ENCODE results near the gene NCOR2.

DNA sequence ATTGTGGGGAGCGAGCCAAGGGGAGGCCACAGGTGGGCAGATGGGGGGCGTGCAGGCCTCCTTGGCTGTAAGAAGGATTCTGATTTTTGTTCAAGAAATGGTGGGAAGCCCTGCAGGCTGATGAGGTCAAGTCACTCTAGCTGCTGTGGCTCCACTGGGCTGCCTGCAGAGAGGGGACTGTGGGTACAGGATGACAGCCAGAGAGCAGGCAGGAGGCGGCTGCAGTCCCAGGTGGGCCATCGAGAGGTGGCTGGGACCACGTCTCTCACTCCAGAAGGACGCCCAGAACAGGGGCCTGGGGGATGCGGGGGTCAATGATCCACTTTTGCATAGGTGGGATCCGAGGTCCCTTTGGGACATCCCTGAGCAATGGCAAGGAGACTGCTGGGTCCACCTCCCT, 9.1 kb downstream of the NCOR2 start:
- TF ChIP-seq EZH2 (IDR thresholded peaks at IDR 0.05) (no peak), POLR2AphosphoS5 (IDR thresholded peaks at IDR 0.05; ENCODE audit: borderline replicate concordance, low read depth, low read length) (no peak)

Data from SK-N-MC (cell line).